PC-3 (cell line): Measurements from ENCODE around the gene AEBP1. TPM values are rescaled to one million over a fixed set of nuclear protein-coding genes. Genes with fewer than 3 reads are reported as not detected.

Experiments used
- ATAC-seq: fragments of 200-7000 bp; cut with Tn5 transposase; 2 replicates; pipeline ENCODE4 v1.9.1; 2020; ENCODE audit warnings: mild to moderate bottlenecking, moderate library complexity
- BruUV-seq: library from RNA; stranded (reverse); fragments of 400-500 nt; replicated peaks from 2 replicates; lab custom pipeline; 2021; lab: Mats Ljungman, UMichigan
- CTCF ChIA-PET: fragments of 300-600 bp; sonication (Branson Sonifier 250); formaldehyde crosslinking; loops from one replicate; lab custom pipeline; 2022; ENCODE audit warnings: antibody characterized with exemption; lab: Charles Lee
- POLR2A ChIA-PET: fragments of 300-600 bp; sonication (Branson Sonifier 250); formaldehyde crosslinking; loops from one replicate; lab custom pipeline; 2022; ENCODE audit warnings: antibody characterized with exemption; ENCODE audit not compliant: unreplicated experiment; lab: Charles Lee
- DNase-seq: peaks from one replicate; pipeline ENCODE4 v3.0.0-alpha.2; 2015
- H2AFZ ChIP-seq: fragments of 300-600 bp; sonication (generic); 2 replicates; pipeline ENCODE4 v1.6.0; 2016; ENCODE audit warnings: antibody characterized with exemption, low read length
- H3F3A ChIP-seq: fragments of 300-600 bp; sonication (generic); one replicate; pipeline ENCODE4 v1.6.0; 2017; ENCODE audit warnings: antibody characterized with exemption, low read length, control low read depth, mild to moderate bottlenecking; ENCODE audit not compliant: unreplicated experiment
- H3K27ac ChIP-seq: fragments of 300-600 bp; sonication (generic); 2 replicates; pipeline ENCODE4 v1.5.1; 2016; ENCODE audit warnings: mild to moderate bottlenecking, low read length
- H3K27me3 ChIP-seq: fragments of 300-600 bp; sonication (generic); 2 replicates; pipeline ENCODE4 v1.6.1; 2016; ENCODE audit warnings: low read length, mixed read lengths
- H3K36me3 ChIP-seq: fragments of 300-600 bp; sonication (generic); 2 replicates; pipeline ENCODE4 v1.6.1; 2016; ENCODE audit warnings: low read depth, mixed run types, low read length, mixed read lengths
- H3K4me1 ChIP-seq: fragments of 300-600 bp; sonication (generic); 2 replicates; pipeline ENCODE4 v1.5.1; 2016; ENCODE audit warnings: low read length; ENCODE audit not compliant: insufficient read depth
- H3K4me2 ChIP-seq: fragments of 300-600 bp; sonication (generic); 2 replicates; pipeline ENCODE4 v1.6.0; 2016; ENCODE audit warnings: low read length
- H3K4me3 ChIP-seq: fragments of 300-600 bp; sonication (generic); 2 replicates; pipeline ENCODE4 v1.5.1; 2016; ENCODE audit warnings: mild to moderate bottlenecking, low read length, mixed read lengths
- H3K79me2 ChIP-seq: fragments of 300-600 bp; sonication (generic); 2 replicates; pipeline ENCODE4 v1.6.1; 2017; ENCODE audit warnings: low read length, mixed read lengths
- H3K9ac ChIP-seq: fragments of 300-600 bp; sonication (generic); 2 replicates; pipeline ENCODE4 v1.6.0; 2016; ENCODE audit warnings: mild to moderate bottlenecking, low read length
- H3K9me2 ChIP-seq: fragments of 300-600 bp; sonication (generic); replicated peaks from 2 replicates; pipeline ENCODE4 v1.6.1; 2016; ENCODE audit warnings: mixed run types, low read length, mixed read lengths
- H3K9me3 ChIP-seq: fragments of 300-600 bp; sonication (generic); 2 replicates; pipeline ENCODE4 v1.6.1; 2016; ENCODE audit warnings: low read length, mixed read lengths
- H4K20me1 ChIP-seq: fragments of 300-600 bp; sonication (generic); 2 replicates; pipeline ENCODE4 v1.6.1; 2016; ENCODE audit warnings: low read length, mixed read lengths
- EZH2 ChIP-seq: fragments of 300-600 bp; sonication (generic); IDR thresholded peaks from one replicate; pipeline ENCODE4 v1.6.1; 2017; ENCODE audit warnings: antibody characterized with exemption, mild to moderate bottlenecking, low read length; ENCODE audit not compliant: unreplicated experiment
- EZH2phosphoT487 ChIP-seq: fragments of 300-600 bp; sonication (generic); IDR thresholded peaks from 2 replicates; pipeline ENCODE4 v1.6.1; 2018; ENCODE audit warnings: mild to moderate bottlenecking, antibody characterized with exemption, low read length, borderline replicate concordance
- intact Hi-C: fragments of 100-400 bp; cut with micrococcal nuclease; formaldehyde crosslinking; loops from 2 replicates; pipeline ENCODE4 v1.9.0; 2023
- total RNA-seq: library from RNA; depleted of rRNA; stranded (reverse); fragments of >200 nt; gene quantifications from 2 replicates; pipeline ENCODE4 v1.2.3, GENCODE V29; 2014
- TF ChIP-seq, protein P1 (sequence below): fragments of 300-600 bp; sonication (generic); conservative IDR thresholded peaks from 2 replicates; pipeline ENCODE4 v1.5.1; 2017; ENCODE audit warnings: antibody characterized with exemption, low read depth, mild to moderate bottlenecking, low read length

Gene AEBP1
- total RNA-seq, 1 experiment from 2014 or later, result not detected

DNA sequence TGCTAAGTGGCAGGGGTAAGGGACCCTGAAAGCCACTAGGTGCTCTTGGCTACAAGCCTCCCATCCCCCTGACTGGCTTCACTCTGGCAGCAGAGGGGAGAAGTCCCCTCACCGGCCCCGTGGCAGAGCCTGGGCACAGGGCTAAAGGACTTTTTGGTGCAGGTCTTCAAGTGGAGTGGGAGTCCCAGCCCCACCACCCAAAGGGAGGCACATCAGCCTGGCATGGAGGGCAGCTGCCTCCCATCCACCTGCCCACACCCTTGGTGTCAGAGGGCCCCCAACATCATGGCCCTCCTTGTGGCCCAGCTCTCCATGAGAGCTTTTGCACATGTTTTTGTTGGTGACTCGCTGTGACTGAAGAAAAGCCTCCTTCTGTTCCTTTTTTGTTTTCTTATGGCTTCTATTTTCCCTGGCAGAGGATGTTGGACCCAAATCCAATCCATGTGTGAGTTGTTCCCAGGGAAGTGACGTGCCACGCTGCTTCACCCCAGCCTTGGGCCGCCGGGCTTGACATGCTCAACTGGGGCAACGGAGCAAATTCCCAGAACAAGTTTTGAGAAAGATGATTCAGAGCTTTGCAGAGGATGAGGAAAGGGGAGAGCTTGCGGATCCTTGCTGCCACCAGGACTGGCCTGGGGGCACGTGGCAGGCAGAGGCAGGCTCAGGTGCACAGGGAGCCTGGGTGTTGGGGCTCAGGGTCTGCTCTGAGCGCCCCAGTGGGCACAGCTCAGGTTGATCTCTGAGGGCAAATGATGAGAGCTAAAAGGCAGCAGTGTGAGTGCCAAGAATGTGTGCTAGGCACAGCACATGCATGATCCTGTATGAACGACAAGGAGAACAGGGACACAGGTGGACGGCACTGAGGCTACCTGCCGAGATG, 1.9 kb upstream of the AEBP1 start:
- H3K27me3 ChIP-seq, result no peaks in the 10 kb centered on the region
- no peak overlapping the region for H3K27ac ChIP-seq
- no peak overlapping the region for H3K4me2 ChIP-seq
- no peak overlapping the region for H3K4me3 ChIP-seq
- ChIA-PET POLR2A (no interaction called here), CTCF (no interaction called here)
- no peaks in the 10 kb centered on the region for H3F3A ChIP-seq
- H3K9me2 ChIP-seq, result no peaks in the 10 kb centered on the region
- no peaks in the 10 kb centered on the region for H4K20me1 ChIP-seq
- TF ChIP-seq, protein P1, sequence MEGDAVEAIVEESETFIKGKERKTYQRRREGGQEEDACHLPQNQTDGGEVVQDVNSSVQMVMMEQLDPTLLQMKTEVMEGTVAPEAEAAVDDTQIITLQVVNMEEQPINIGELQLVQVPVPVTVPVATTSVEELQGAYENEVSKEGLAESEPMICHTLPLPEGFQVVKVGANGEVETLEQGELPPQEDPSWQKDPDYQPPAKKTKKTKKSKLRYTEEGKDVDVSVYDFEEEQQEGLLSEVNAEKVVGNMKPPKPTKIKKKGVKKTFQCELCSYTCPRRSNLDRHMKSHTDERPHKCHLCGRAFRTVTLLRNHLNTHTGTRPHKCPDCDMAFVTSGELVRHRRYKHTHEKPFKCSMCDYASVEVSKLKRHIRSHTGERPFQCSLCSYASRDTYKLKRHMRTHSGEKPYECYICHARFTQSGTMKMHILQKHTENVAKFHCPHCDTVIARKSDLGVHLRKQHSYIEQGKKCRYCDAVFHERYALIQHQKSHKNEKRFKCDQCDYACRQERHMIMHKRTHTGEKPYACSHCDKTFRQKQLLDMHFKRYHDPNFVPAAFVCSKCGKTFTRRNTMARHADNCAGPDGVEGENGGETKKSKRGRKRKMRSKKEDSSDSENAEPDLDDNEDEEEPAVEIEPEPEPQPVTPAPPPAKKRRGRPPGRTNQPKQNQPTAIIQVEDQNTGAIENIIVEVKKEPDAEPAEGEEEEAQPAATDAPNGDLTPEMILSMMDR, result no peak
- TF ChIP-seq EZH2 (no peak), EZH2phosphoT487 (no peak)
- H2AFZ ChIP-seq, result no peak overlapping the region
- no peaks in the 10 kb centered on the region for H3K4me1 ChIP-seq
- BruUV-seq, result no TSS peak
- intact Hi-C loops, result no loop called here
- ATAC-seq, result no peak
- H3K9ac ChIP-seq, result no peak overlapping the region
- no peak for DNase-seq
- no peaks in the 10 kb centered on the region for H3K9me3 ChIP-seq
- H3K79me2 ChIP-seq, result no peaks in the 10 kb centered on the region
- no peaks in the 10 kb centered on the region for H3K36me3 ChIP-seq

GRCh38 chr7:44102846-44103565, 1.1 kb upstream of the AEBP1 start:
- ATAC-seq, result no peak; the same call in 1 of the 2 replicates
- no peak for TF ChIP-seq EZH2phosphoT487
- TF ChIP-seq, protein P1, result no peak
- no peak for TF ChIP-seq EZH2
- no peak overlapping the region for H3K4me2 ChIP-seq
- no peak overlapping the region for H3K27ac ChIP-seq
- no peak overlapping the region for H2AFZ ChIP-seq
- POLR2A ChIA-PET, result no interaction called here
- H3K79me2 ChIP-seq, result no peaks in the 10 kb centered on the region
- H3K9me3 ChIP-seq, result no peaks in the 10 kb centered on the region
- no peaks in the 10 kb centered on the region for H3K27me3 ChIP-seq
- intact Hi-C loops, result no loop called here
- no peaks in the 10 kb centered on the region for H3K9me2 ChIP-seq
- BruUV-seq, result no TSS peak
- DNase-seq, result no peak
- H3F3A ChIP-seq, result no peaks in the 10 kb centered on the region
- CTCF ChIA-PET, result no interaction called here
- no peaks in the 10 kb centered on the region for H3K36me3 ChIP-seq
- H3K4me1 ChIP-seq, result no peaks in the 10 kb centered on the region
- H3K4me3 ChIP-seq, result no peak overlapping the region
- H4K20me1 ChIP-seq, result no peaks in the 10 kb centered on the region
- H3K9ac ChIP-seq, result no peak overlapping the region
